Fibroblast of mammary gland (primary cell): ENCODE data around the gene GABRP.

Experiments used
- DNase-seq: peaks from one replicate; pipeline ENCODE4 v3.0.0-alpha.2; 2010; ENCODE audit warnings: low read depth
- H3K4me3 ChIP-seq: 2 replicates; pipeline ENCODE4 v1.5.1; 2011; ENCODE audit warnings: low read depth, mild to moderate bottlenecking, low read length, moderate library complexity; ENCODE audit not compliant: control insufficient read depth
- CTCF ChIP-seq: conservative IDR thresholded peaks from 2 replicates; pipeline ENCODE4 v1.5.1; 2011; ENCODE audit warnings: low read depth, low read length, inconsistent platforms; ENCODE audit not compliant: control insufficient read depth, insufficient read depth

Gene GABRP

GRCh38 chr5:170848033-170848432 is 64.5 kb downstream of the GABRP start:
- DNase-seq = peak; percentile 27
- H3K4me3 ChIP-seq = no peak overlapping the region
- TF ChIP-seq CTCF = no peak

- H3K4me3 ChIP-seq = no peak overlapping the region
- TF ChIP-seq CTCF = peak; percentile 7
- no peak for DNase-seq
These were observed 65.8 kb downstream of the GABRP start for GRCh38 chr5:170849374-170849773.

GRCh38 chr5:170854566-170854965 is 71.0 kb downstream of the GABRP start:
- no peak for DNase-seq
- no peak overlapping the region for H3K4me3 ChIP-seq
- no peak for TF ChIP-seq CTCF

- H3K4me3 ChIP-seq = no peak overlapping the region
- TF ChIP-seq CTCF = no peak
- DNase-seq = no peak
These were observed 73.5 kb downstream of the GABRP start for GRCh38 chr5:170857066-170857465.

GRCh38 chr5:170860415-170860814 is 76.9 kb downstream of the GABRP start:
- TF ChIP-seq CTCF = no peak
- DNase-seq = no peak
- H3K4me3 ChIP-seq = no peak overlapping the region

- TF ChIP-seq CTCF = no peak
- H3K4me3 ChIP-seq = no peak overlapping the region
- DNase-seq = no peak
These were observed 77.5 kb downstream of the GABRP start for GRCh38 chr5:170860818-170861666.

- DNase-seq = no peak
- no peak for TF ChIP-seq CTCF
- H3K4me3 ChIP-seq = no peak overlapping the region
These were observed 78.1 kb downstream of the GABRP start for GRCh38 chr5:170861667-170861916.
